ENCODE measurements around the gene DST. TPM values are rescaled to one million over a fixed set of nuclear protein-coding genes. Genes with fewer than 3 reads are reported as not detected.
A peak's percentile ranks its signal among the peaks of the same experiment; 100 is the strongest.

DST gene
- total and polyA plus RNA-seq, 2 of the 4 experiments (the other 2 are of a cell fraction), result 97.7 to 452 TPM

DNA sequence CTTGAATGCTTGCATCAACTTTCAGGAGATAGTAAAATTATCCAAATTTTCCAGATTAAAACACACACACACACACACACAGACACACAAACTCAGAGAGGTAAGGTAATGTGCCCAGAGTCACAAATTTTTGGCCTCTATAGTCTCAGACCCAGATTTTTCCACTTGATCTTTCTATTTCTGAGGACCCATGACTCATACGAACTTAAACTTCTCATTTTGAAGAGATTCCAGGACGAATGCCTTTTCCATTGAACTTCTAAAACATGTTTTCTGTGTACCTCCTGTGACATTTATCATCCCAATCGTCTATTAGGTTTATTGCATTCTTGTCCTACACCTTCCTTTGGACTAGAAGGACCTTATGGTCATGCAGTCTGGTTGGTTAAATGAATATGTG is 222.4 kb downstream of the DST start:
- Histone ChIP-seq H3K4me2 (ENCODE audit: low read depth, low read length) (no peak overlapping the region), H2BK5ac (ENCODE audit: low read depth, low read length, poor library complexity, severe bottlenecking) (no peak overlapping the region), H3K4me1 (ENCODE audit: control insufficient read depth, insufficient read depth, low read length) (no peaks in the 10 kb centered on the region), H3K4me3 (ENCODE audit: insufficient read depth, low read depth, low read length) (no peak overlapping the region), H4K91ac (ENCODE audit: insufficient read depth, low read depth, low read length) (no peak overlapping the region), H3K27ac (ENCODE audit: insufficient read depth, low read length) (no peak overlapping the region), H4K5ac (ENCODE audit: low read depth, low read length) (no peak overlapping the region), H2BK20ac (ENCODE audit: low read depth, low read length) (no peak overlapping the region), H2AFZ (replicated peaks; ENCODE audit: low read length, poor library complexity) (no peak overlapping the region), H2BK120ac (ENCODE audit: low read depth, low read length) (no peak overlapping the region), H3K56ac (ENCODE audit: extremely low read depth, insufficient read depth, low read length) (no peak overlapping the region), H3K9me1 (ENCODE audit: insufficient read depth, low read length) (no peaks in the 10 kb centered on the region), H3K4ac (ENCODE audit: low read depth, low read length) (no peak overlapping the region), H3K18ac (ENCODE audit: low read depth, low read length) (no peak overlapping the region), H3K9ac (ENCODE audit: low read depth, low read length) (no peak overlapping the region), H3K23ac (ENCODE audit: low read depth, low read length) (no peak overlapping the region), H3K27me3 (ENCODE audit: control insufficient read depth, insufficient read depth, low read length) (peaks cover 5% of the 10 kb centered on the region), H3K14ac (replicated peaks; ENCODE audit: low read depth, low read length) (no peak overlapping the region), H3K36me3 (ENCODE audit: control insufficient read depth, insufficient read depth, low read length) (no peaks in the 10 kb centered on the region), H4K8ac (ENCODE audit: low read depth in 2 of 2, low read length in 2 of 2) (no peak overlapping the region), H2BK15ac (ENCODE audit: low read depth, low read length) (no peak overlapping the region), H2AK5ac (ENCODE audit: low read depth, low read length) (no peak overlapping the region), H2AK9ac (replicated peaks; ENCODE audit: low read depth, low read length, poor library complexity) (no peak overlapping the region), H3K79me1 (ENCODE audit: low read depth in 1 of 2, low read length in 2 of 2) (no peaks in the 10 kb centered on the region), H3K9me3 (ENCODE audit: control insufficient read depth, insufficient read depth, low read length) (no peaks in the 10 kb centered on the region), H4K20me1 (ENCODE audit: insufficient read depth, low read length) (no peaks in the 10 kb centered on the region)
- dilution Hi-C loops (cut with HindIII; ENCODE audit: low sequenced_read_pairs, unreplicated experiment), result no loop called here
- ChIA-PET POLR2A (ENCODE audit: unreplicated experiment) (no interaction called here), CTCF (no interaction called here)
- no peak for TF ChIP-seq MAZ (IDR thresholded peaks at IDR 0.05; ENCODE audit: borderline replicate concordance, low read depth, low read length)
- no peak for TF ChIP-seq POLR2A (IDR thresholded peaks at IDR 0.05; ENCODE audit: low read depth, low read length)
- no peak for TF ChIP-seq BHLHE40 (IDR thresholded peaks at IDR 0.05; ENCODE audit: low read depth, low read length)
- TF ChIP-seq FOS (IDR thresholded peaks at IDR 0.05; ENCODE audit: low read depth, low read length), result no peak
- no peak for TF ChIP-seq NFE2L2 (IDR thresholded peaks at IDR 0.05; ENCODE audit: low read depth, low read length)
- TF ChIP-seq, protein P1, sequence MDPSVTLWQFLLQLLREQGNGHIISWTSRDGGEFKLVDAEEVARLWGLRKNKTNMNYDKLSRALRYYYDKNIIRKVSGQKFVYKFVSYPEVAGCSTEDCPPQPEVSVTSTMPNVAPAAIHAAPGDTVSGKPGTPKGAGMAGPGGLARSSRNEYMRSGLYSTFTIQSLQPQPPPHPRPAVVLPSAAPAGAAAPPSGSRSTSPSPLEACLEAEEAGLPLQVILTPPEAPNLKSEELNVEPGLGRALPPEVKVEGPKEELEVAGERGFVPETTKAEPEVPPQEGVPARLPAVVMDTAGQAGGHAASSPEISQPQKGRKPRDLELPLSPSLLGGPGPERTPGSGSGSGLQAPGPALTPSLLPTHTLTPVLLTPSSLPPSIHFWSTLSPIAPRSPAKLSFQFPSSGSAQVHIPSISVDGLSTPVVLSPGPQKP (IDR thresholded peaks at IDR 0.05; ENCODE audit: borderline replicate concordance, low read depth, low read length), result no peak
- TF ChIP-seq, protein P2, sequence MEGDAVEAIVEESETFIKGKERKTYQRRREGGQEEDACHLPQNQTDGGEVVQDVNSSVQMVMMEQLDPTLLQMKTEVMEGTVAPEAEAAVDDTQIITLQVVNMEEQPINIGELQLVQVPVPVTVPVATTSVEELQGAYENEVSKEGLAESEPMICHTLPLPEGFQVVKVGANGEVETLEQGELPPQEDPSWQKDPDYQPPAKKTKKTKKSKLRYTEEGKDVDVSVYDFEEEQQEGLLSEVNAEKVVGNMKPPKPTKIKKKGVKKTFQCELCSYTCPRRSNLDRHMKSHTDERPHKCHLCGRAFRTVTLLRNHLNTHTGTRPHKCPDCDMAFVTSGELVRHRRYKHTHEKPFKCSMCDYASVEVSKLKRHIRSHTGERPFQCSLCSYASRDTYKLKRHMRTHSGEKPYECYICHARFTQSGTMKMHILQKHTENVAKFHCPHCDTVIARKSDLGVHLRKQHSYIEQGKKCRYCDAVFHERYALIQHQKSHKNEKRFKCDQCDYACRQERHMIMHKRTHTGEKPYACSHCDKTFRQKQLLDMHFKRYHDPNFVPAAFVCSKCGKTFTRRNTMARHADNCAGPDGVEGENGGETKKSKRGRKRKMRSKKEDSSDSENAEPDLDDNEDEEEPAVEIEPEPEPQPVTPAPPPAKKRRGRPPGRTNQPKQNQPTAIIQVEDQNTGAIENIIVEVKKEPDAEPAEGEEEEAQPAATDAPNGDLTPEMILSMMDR (conservative IDR thresholded peaks at IDR 0.05; ENCODE audit: low read depth, low read length), result no peak
- TF ChIP-seq RFX5 (IDR thresholded peaks at IDR 0.05; ENCODE audit: low read depth, low read length), result no peak
- no peak for TF ChIP-seq CEBPB (IDR thresholded peaks at IDR 0.05; ENCODE audit: low read depth, low read length)
- no peak for TF ChIP-seq MAFK (IDR thresholded peaks at IDR 0.05; ENCODE audit: low read depth, low read length)
- no peak for TF ChIP-seq SMC3 (IDR thresholded peaks at IDR 0.05; ENCODE audit: low read depth, low read length)
- no peak for TF ChIP-seq MXI1 (IDR thresholded peaks at IDR 0.05; ENCODE audit: borderline replicate concordance, low read depth, low read length)
- WGBS, 2 experiments (ENCODE audit: extremely low coverage in 2 of 2, insufficient read length in 1 of 2), result 53% methylated on average over 2 of the region's 3 CpGs; no CpG with 5 or more reads in 1 of the 2 experiments
- ATAC-seq (ENCODE audit: low read depth), result peak; percentile 37; the same call in 1 of the 2 replicates
- in situ Hi-C loops (cut with MboI; ENCODE audit: low sequenced_read_pairs), result no loop called here
- DNase-seq, result no peak
- intact Hi-C loops (cut with micrococcal nuclease), result no loop called here
- BruUV-seq (replicated peaks), result no TSS peak
